ENCODE measurements around the gene PIP4K2A.
"Not testable (repeated sequence)": the region's sequence is repeated elsewhere in the genome, so short reads cannot be mapped to it uniquely, and the experiment has no call there.

The PIP4K2A gene

GRCh38 chr10:22718659-22719058 lies 4.3 kb upstream of the PIP4K2A start:
- DNase-seq: not testable (repeated sequence)

DNA sequence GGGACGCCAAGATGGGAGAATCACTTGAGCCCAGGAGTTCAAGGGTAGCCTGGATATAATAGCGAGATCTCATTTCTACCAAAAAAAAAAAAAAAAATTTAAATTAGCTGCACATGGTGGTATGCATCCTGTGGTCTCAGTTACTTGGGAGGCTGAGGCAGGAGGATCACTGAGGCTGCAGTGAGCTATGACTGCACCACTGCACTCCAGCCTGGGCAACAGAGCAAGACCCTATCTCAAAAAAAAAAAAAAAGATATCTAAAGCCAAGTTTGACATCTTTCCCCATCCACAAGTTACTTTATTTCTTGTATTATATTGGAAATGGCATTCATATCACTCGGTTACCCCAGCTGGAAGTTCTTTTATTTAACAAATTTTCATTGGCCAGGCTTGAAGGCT lies 3.4 kb upstream of the PIP4K2A start:
- no peak for DNase-seq

DNA sequence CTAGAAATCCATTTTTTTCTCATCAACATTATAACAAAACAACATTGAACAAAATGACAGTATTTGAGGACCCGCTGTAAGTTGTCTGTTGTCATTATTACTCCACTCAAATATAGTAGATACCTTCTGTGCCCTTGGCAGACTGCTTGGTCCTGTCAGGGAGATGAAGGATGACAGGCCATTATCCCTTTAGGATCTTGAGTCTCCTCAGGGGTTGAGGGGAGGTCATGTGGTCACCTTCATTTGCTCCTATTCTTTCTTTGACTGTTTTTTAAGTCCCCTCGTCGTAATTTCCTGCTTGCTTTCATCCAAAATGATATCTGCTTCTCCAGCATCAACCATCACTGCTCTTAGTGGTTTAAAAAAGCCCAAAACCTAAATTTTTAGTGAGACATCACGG lies 2.6 kb upstream of the PIP4K2A start:
- no peak for DNase-seq

DNA sequence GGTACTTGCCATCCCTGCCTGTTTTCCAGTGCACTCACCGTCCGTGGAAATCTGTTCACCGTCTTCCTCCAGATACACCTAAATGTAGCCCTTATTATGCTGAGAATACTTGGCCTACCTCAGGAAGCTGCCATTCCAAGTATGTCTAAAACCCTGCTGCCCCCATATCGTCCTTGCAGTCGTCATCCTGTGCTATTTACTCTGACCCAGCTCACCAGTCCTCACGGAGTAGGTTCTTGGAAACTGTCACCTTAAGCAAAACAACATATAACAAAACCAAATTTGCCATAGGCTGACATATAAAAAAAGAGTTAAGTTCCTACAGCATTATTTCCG lies 880 bp upstream of the PIP4K2A start:
- DNase-seq: no peak

GRCh38 chr10:22713853-22714478 lies 412 bp downstream of the PIP4K2A start:
- no peak for DNase-seq

GRCh38 chr10:22712956-22713852 lies 1.2 kb downstream of the PIP4K2A start:
- DNase-seq: no peak

DNA sequence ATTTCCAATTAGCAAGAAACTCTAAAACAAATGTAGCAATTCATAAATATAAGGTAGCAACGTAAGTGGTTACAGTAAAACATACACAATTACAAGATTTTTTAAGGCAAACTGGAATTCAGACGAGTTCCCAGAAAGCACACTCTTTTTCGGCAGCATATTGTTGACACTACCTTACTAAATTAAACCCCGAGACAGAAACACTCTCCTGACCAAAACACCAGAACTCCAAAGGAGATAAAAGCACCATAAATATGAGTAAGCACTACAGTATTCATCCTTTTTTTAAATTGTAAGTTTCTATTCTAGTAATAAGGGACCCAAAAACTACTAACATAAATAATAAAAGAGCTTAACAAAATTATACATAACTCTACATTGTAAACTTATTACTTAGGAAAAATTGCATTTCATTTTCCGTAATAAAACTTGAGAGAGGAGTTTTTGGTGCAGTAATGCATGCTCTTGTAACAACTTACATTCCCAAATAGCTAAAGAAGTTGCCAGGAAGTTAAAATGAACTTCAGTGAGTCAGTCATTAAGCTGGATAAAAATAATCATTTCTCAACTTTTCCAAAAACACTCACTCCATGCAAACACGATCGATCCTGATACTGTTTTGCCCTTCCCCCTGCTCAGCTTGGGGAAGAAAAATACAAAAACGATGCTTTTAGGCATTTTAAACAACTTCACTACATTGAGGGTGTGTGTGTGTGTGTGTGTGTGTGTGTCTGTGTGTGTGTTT lies 2.0 kb downstream of the PIP4K2A start:
- DNase-seq: no peak

GRCh38 chr10:22711373-22711772 lies 3.0 kb downstream of the PIP4K2A start:
- no peak for DNase-seq

DNA sequence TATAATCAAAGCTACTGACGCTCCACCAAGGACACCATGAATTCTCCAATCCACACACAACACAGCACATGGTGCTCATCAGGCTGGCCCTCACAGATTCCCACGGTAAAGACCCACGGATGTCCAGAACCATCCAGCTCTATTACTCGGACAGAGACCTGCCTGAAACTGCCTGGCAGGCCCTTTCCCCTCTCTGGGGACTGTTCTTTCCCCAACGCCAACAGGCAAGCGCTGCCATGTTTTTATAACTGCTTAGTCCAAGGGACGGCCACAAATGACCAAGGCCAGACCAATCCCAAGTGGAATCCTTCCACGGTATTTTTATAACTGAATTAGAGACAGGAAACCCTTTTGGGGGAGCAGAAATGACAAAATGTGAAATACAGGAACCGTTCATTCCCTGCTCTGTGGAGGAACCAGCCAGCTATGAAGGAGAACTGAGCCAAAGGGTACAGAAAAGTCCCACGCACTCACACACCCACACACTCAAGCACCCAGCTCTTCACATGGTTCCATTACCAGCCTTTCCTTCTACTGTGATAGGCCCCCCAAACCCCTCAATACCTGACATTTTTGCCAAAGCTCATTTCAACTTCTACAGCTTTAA lies 4.1 kb downstream of the PIP4K2A start:
- no peak for DNase-seq

DNA sequence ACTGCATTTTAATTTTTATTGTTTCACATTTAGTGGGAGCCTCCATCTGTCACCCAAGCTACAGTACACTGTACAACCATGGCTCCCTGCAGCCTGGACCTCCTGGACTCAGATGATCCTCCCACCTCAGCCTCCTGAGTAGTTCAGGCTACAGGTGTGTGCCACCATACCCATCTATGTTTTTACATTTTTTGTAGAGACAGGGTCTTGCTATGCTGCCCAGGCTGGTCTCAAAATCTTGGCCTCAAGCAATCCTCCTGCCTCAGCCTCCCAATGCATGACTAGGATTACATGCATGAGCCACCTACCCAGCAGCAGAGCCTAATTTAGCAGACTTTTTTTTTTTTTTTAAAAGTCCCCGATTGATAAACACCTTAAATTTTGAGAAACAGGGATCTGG lies 5.6 kb downstream of the PIP4K2A start:
- DNase-seq: no peak

- no peak for DNase-seq
Observed at GRCh38 chr10:22705527-22705926, 8.9 kb downstream of the PIP4K2A start.

DNA sequence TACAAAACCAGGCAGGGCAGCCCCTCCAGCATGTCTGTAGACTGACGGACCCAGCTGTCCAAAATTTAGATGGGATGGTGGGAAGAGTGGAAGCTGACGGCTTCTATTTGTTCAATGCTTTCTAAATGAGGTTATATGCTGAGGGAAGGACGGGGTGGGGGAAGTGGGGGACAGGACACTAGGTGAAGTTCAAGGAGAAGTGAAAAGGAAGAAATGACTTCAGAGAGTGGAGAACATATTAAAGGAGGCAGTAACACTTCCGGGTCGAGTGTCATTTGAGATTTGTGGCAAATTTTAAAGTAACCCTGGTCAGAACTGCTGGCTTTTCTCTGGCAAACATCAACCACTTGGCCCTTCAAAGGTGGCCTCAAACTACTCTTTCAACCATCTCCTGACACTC lies 9.4 kb downstream of the PIP4K2A start:
- no peak for DNase-seq

GRCh38 chr10:22704471-22704911 lies 9.9 kb downstream of the PIP4K2A start:
- DNase-seq: no peak

DNA sequence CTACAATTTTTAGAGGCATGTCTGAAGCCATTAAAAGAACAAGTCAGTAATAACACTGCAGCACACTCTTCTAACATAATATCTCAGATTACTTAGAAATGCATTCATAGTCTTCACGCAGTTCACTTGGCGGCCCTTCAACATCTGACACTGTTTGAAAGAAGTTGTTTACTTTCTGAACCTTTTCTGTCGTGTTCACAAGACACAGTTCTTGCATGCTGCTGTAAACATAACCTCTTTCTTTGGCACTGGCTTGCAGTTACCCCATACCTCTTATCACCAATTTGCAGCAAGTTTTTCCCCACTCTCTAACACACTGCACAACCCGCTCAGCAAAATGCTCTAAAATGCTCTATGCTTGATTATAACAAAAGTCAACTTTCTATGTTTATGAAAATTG lies 12.0 kb downstream of the PIP4K2A start:
- DNase-seq: no peak

GRCh38 chr10:22701132-22701826 lies 13.1 kb downstream of the PIP4K2A start:
- DNase-seq: no peak

DNA sequence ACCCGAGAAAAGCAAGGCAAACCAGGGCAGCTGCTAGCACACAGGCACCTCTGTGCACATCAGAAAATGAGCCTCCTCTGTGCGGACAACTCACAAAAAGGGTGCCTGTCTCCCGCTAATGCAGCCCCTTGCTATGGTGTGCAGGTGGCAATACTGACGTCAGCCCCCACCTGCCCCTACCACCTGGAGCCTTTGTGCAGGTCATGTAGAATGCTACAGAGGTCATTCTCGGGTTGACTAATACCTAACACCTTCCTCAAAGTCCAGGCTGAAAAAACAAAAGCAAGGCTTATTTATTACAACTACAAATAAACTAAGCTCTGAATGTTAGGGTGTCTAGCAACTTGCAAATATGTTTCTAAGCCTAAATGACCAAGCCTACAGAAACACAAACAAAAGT lies 13.9 kb downstream of the PIP4K2A start:
- no peak for DNase-seq

- no peak for DNase-seq
Observed at GRCh38 chr10:22699976-22700375, 14.4 kb downstream of the PIP4K2A start.

DNA sequence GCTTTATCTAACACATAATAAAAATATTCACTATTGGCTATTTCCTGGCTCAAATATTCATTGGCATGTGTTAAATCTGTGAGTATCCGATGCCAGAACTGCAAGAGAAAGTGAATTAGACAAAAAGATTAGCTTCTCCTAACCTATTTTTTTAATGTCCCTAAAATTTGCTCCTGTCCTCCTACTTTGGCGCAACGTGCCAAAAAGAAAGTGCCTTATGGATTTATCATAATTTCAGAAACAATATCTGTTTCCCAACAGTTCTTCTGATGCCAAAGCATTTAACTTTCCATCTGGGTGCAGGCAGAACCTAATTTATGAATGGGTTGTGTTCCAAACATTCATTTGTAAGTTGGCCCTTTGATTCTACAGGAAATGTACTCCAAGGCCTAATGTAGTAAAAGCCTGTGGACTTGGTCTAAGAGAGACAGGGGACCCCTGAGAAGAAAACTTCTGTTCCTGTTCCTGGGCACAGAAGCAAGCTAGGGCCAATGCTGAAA lies 15.4 kb downstream of the PIP4K2A start:
- DNase-seq: no peak

GRCh38 chr10:22697800-22698199 lies 16.6 kb downstream of the PIP4K2A start:
- DNase-seq: no peak

DNA sequence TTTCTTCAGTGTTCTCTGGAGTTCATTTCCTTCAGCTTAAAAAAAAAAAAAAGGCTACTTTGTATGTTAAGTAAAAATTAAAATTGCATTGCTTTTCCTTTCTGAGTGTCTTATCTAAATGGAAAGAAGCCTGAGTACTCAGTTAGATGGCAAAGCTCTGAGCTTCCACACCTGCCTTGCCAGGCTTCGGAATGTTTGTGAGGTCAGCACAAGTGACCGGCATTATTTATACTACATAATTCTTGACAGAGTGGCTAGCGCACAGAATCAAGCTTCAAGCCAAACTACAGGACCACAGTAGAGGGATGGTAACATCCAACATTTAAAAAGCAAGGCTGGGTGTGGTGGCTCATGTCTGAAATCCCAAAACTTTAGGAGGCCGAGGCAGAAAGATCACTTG lies 17.3 kb downstream of the PIP4K2A start:
- no peak for DNase-seq

DNA sequence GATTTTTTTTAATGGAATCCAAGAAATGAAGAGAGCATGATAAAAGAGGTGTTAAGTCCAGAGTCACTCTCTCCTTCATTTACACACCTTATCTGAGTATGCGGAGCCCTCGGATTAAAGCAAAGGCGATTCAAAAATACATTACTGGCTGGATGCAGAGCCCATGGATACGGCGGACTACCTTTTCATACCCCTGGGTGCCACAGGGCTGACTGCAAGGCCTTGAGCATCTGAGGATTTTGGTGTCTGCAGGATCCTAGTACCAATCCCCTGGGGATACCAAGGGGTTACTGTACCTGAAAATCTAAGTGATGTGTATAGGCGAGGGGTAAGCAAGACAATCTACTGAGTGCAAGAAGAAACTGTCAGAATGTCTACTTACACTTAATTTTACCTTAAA lies 20.5 kb downstream of the PIP4K2A start:
- DNase-seq: no peak

- no peak for DNase-seq
Observed at GRCh38 chr10:22693371-22693784, 21.0 kb downstream of the PIP4K2A start.

- DNase-seq: not testable (repeated sequence)
Observed at GRCh38 chr10:22692119-22692518, 22.3 kb downstream of the PIP4K2A start.
